ENCODE measurements around the gene KRTAP12-3.
"Not testable (repeated sequence)": the region's sequence is repeated elsewhere in the genome, so short reads cannot be mapped to it uniquely, and the experiment has no call there.

Gene KRTAP12-3

DNA sequence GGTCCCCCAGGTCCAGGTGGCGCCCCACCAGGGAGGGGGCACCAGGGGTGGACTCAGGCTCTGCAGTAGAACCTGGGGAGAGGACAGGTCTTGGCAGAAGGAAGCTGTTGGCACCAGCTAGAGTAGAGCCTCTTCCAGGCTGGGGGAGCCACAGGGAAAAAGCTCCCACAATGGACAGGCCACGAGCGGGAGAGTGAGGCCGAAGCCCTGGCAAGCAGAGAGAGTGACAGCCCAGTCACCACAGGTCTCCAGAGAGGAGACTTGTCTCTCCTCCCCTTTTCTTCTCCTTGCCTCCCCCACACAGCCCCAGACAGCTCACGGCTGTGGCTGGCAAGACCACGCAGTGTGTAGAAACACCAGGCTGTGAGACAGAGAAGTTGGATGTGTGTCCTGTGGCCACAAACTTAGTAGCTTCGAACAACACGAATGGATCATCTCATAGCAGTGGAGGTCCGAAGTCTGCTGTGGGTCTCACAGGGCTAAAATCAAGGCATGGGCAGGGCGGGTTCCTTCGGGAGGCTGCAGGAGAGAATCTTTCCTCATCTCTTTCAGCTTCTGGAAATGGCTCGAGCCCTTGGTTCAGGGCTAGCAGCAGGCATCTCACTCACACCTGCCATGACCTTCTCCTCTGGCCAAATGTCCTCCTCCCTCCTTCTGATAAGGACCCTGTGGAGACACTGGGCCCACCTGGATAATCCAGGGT, 6.6 kb upstream of the KRTAP12-3 start:
- no peak for DNase-seq (ENCODE audit: low read depth)

DNA sequence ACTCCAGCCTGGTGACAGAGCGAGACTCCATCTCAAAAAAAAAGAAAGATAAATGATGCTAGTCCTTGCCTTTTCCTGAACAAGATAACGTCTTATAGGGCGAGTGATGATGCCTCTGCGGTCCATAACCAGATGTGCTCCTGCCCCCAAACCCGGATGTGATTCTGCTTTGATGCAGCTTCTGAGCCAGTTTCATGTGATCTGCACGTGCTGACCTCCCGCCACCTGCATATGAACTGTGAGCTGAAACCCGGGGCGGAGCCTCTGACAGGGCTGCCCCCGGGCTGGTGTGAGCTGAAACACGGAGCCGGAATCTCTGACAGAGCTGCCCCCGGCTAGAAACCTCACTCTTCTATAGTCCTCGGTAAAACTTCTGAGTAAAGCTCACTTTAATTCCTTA, 4.6 kb upstream of the KRTAP12-3 start:
- no peak for DNase-seq (ENCODE audit: low read depth)

DNA sequence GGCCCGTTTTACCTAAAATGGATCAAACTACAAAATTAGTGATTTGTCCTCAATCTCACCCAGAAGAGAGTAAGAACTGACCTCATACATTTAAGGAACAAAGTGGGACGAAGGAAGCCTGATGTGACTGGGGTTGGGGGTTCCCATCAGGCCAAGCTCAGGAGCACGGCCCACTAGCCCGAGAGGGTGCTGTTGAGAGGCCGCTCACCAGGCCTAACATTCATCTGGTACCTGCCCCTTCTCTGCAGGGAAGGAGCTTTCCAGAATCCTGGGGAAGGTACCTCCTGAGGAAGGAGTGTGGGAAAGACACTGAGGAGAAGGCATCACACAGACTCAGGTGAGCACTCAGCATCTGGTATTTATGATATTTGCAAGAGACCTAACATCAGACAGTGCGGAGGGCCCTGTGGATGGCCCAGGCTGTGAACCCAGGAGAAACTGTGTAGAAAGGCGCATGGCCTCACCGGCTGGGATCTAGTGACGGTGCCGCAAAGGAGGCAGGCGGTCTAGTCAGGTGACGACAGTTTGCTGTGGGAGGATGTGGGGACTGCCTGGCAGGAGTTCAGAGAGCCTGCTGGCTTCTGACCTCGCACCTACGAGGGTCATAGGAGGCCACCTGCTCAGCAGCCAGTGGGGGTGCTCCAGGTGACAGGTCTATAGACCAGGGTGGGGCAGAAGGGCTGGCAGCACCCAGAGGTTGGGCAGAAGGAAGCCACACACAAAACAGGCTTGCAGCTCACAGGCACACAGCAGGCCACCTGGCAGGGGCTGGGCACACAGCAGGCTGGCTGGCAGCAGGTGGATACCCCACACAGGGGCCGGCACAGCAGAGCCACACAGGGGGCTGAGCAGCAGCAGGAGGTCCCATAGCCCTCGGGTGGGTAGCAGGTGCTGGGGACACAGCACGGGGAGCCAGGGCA, 3.8 kb upstream of the KRTAP12-3 start:
- no peak for DNase-seq (ENCODE audit: low read depth)

DNA sequence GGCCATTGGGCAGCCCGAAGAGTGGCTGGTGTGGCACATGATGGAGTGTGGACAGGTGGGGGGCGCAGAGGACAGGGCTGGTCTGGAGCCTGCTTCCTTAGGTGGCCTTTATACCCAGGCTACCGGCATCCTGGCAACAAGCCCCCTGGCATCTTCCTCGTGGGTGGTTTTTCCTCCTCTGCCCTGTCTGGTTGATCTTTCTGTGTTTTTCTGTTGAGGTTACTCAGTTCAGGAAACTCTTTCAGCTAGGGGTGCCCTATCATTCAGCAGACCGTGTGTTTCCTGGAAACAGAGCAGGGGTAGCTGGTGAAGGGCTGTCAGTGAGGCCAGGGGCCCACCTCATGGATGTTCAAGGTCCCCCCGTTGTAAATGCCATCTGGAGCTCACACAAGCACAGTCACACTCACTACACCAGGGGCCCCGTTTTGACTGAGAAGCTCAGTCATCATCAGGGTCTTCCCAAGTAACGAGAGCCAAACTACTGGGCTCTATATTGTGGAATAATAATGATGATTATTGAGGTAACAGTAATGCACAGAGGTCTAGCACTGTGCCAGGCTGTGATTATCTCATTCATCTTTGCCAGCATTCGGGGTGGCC, 3.1 kb upstream of the KRTAP12-3 start, which contains the start of gene KRTAP12-4:
Gene KRTAP12-4, minus strand, starts transcription at position 84 of the 600 bp plus-strand sequence. Its CDS starts 45 bp downstream, at position 39.
- no peak for DNase-seq (ENCODE audit: low read depth)

DNA sequence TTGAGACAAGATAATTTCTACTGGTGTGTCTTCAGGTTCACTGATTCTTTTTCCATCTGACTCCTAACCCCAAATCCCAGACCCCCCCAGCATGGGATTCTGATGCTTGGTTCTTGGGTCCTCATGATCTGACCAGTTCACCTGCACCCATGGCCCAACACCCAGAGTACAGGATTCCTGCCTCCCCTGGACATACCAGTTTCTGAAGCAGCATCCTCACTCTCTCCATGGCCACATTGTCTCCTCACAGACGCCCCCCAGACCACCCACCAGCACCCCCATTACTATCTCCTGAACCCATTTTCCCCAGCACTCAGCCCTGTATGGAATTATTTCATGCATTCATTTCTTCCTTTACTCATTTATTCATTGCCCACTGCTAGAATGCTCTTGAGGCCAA, 864 bp upstream of the KRTAP12-3 start:
- no peak for DNase-seq (ENCODE audit: low read depth)

DNA sequence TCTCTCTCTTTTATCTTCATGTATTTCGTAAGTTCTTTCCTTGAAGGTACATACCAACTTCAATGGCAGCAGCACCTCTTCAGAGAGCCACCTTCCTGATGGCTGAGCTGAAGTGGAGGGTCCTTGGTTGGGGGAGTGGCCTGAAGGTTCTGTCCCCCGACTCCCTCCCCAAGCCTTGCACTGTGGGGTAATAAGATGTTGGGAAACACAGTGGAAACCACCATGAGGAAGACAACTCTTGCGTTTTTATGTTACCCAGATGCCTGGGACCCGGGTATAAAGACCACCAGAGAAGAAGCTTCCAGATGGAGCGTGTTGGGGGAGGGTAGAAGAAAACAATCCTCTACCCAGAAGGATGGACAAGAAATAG, 794 bp downstream of the KRTAP12-3 start:
- no peak for DNase-seq (ENCODE audit: low read depth)

DNA sequence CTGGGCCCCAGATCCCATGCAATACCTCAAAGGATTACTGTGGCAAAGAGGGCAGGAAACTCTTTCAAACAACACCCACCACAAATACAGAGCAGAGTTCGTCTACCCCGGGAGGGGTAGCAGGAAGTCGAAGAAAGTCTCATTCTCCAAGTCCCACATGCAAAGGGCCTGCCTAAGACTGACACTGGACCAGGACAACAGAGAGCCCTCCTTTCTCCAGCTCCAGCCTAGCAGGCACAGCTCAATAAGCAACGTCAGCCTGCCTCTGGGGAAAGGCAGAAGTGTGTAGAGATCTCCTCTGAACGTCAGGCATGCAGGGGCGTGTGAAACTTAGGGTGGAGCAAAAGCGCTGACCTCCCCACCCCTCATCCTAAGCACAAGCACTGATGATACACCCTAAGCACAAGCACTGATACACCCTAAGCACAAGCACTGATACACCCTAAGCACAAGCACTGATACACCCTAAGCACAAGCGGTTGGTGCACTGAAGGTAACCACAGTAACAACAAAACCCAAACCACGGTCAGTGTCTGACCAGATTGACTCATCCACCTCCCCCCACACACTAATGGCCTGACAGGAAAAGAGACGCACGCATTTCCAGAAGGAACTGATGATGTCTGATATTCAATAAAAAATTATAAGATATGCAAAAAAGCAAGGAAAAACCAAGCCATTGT, 1.3 kb downstream of the KRTAP12-3 start:
- no peak for DNase-seq (ENCODE audit: low read depth)

DNA sequence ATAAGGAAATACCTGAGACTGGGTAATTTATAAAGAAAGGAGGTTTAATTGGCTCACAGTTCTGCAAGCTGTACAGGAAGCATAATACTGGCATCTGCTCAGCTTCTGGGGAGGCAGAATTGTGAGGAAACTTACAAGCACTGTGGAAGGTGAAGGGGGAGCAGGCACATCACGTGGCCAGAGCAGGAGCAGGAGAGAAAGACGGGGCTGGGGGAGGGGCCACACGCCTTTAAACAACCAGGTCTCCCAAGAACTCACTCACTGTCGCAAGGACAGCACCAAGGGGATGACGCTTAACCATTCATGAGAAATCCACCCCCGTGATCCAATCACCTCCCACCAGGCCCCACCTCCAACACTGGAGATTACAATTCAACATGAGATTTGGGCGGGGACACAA, 3.8 kb downstream of the KRTAP12-3 start:
- DNase-seq (ENCODE audit: low read depth), result not testable (repeated sequence)

DNA sequence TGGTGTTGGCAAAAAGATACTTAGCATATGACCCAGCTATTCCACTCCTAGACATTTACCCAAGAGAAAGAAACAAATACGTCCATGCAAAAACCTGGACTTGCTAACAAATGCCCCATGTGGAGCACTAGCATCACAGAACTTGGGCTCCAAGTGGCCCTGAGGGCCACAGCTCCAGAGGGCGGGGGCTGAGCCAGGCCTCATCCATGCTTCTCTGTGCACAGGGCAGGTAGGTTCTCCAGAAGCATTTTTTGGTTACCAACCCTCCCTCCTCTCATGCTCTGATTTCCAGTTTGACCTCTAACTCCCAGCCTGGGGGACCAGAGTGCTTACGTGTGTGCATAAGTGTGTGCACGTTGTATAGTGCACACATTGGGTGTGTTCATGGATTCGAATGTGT, 7.0 kb downstream of the KRTAP12-3 start:
- no peak for DNase-seq (ENCODE audit: low read depth)

DNA sequence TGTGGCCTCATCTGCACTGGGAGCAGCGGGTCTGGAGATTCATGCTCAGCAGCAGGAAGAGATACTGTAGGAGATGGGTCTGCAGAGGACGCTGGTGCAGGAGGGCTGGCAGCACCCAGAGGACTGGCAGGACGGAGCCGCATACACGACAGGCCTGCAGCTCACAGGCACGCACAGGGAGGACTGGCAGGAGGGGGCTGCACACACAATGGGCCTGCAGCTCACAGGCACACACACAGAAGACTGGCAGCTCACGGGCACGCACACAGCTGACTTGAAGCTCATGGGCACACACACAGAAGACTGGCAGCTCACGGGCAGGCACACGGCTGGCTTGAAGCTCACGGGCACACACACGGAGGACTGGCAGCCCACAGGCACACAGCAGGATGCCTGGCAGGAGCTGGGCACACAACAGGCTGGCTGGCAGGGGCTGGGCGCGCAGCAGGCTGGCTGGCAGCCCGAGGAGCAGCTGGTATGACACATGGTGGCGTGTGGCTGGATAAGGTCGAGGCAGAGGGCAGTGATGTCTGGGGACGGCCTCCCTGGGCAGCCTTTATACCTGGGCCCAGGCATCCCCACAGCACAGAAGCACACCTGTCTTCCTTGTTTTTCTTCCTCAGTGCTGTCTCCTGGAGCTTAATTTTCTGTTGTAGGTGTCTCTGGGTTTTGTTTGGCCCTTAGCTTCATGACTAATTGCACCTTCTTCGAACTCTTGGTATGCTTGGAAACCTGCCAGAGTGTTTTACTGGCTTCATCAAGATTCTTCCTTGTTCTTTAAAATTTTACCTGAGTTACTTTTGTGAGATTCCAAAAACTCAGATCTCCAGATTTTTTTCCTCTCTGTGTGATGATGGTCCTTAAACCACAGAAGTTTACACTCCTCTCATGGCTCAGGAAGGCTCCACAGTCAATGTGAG, 8.9 kb downstream of the KRTAP12-3 start, which contains the start of gene KRTAP12-2:
Gene KRTAP12-2, minus strand, starts transcription at position 527 of the 920 bp plus-strand sequence. Its CDS starts 41 bp downstream, at position 486.
- DNase-seq (ENCODE audit: low read depth), result no peak

DNA sequence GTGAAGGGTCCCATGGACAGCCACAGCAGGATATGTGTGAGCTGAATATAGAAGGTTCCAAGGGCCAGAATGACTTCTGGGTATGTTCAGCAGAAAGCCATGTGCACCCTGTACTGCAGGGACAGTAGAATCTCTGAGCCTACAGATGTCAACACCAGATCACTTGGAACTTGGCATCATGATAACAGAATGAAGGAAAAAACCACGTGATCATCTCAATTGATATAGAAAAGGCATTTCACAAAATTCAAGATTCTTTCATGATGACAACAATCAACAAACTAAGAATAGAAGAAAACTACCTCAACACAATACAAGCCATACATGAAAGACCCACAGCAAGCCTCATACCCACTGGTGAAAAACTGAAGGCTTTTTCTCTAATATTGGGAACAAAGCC, 9.9 kb downstream of the KRTAP12-3 start:
- no peak for DNase-seq (ENCODE audit: low read depth)

DNA sequence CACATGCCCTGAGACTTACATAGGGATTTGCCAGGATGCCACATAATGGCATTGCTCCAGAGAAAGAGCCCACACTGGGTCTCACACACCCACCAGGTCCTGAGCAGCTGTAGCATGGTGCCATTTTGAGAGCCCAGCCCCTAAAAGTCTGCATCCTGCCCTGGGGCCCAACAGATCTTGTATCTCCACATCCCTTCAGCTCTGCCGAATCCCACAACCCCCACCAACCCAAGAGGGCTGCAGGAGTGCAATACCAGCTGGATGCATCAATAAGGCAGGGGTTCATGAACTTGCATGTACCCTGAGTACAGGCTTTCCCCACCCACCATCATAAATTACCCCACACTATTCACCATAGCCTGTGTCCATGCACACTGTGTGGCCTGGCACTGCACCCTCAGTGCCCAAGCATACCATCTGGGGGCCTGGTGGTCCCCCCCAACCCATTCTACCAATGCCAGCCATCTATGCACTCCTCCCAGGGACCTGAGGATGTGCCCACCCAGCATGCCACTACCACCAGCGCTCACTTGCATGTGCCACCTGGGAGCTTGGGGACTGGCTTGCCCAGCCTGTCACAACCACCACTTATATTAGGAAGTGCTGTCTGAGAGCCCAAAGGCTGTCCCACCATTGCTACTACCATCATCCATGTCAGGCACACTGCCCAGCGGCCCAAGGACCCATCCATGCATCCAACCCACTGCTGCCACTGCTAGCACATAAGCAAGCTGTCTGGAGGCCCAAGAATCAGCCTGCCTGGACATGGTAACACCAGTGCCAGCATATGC, 13.1 kb downstream of the KRTAP12-3 start:
- no peak for DNase-seq (ENCODE audit: low read depth)

DNA sequence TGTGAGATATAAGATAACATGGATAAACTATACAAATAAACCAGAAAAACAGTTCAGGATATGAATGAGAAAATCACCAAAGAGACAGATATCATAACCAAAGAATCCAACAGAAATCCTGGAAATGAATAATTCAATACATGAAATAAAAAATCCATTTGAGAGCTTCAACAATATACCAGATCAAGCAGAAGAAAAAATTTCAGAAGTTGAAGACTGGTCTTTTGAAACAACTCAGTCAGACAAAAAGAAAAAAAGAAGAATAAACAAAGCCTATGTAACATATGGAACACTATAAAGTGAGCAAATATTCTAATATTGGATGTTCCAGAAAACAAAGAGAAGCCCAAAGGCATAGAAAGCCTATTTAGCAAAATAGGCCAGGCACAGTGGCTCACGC, 14.2 kb downstream of the KRTAP12-3 start:
- no peak for DNase-seq (ENCODE audit: low read depth)

DNA sequence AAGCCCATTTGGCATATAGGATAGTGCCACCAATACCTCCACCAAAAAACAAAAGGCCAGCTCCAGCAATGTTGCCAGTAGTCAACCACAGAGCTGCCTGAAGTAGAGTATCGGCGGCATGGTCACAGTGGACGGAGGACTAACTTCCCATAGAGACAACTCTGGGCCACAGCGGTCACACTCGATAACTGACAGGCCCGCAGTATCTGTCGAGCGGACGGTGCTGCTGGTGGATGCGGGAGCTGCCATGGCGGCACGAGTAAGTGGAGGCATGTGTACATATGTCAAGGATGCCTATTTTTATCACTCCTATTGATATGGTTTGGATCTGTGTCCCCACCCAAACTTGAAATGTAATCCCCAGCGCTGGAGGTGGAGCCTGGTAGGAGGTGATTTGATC, 20.1 kb downstream of the KRTAP12-3 start:
- DNase-seq (ENCODE audit: low read depth), result no peak

DNA sequence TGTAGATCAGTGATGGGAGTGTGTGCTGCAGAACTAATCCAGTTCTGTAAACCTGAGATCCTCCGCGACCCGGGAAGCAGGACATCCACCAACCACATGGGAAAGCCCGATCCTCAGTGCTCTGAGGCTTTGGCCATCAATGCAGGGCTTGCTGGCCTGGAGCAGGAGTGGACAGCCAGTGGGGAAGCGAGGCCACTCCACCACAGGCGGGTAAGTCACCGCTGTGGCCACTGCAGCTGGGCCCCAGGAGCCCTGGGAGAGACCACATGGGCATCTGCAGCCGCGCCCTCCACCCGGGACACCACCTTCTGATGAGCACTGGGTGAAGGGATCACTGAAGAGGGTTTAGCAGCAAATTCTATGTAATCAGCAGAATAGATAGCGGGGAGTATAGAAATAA, 23.4 kb downstream of the KRTAP12-3 start:
- no peak for DNase-seq (ENCODE audit: low read depth)

DNA sequence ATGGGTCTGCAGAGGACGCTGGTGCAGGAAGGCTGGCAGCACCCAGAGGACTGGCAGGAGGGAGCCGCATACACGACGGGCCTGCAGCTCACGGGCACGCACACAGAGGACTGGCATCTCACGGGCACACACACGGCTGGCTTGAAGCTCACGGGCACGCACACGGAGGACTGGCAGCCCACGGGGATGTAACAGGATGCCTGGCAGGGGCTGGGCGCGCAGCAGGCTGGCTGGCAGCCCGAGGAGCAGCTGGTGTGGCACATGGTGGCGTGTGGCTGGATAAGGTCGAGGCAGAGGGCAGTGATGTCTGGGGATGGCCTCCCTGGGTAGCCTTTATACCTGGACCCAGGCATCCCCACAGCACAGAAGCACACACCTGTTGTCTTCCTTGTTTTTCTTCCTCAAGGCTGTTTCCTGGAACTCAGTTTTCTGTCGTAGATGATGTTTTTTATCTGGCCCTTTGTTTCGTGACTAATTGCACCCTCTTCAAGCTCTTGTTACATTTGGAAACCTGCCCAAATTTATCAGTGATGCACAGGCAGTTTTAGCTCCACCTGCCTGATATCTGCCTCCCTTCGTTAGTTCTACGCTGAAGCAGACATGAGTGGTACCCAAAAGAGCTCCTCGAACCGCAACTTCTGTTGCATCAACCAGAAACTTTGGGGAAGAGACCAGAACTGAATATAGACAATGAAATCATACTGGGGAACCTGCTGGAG, 24.3 kb downstream of the KRTAP12-3 start, which contains the start of gene KRTAP12-1:
Gene KRTAP12-1, minus strand, starts transcription at position 303 of the 719 bp plus-strand sequence. Its CDS starts 40 bp downstream, at position 263.
- no peak for DNase-seq (ENCODE audit: low read depth)

DNA sequence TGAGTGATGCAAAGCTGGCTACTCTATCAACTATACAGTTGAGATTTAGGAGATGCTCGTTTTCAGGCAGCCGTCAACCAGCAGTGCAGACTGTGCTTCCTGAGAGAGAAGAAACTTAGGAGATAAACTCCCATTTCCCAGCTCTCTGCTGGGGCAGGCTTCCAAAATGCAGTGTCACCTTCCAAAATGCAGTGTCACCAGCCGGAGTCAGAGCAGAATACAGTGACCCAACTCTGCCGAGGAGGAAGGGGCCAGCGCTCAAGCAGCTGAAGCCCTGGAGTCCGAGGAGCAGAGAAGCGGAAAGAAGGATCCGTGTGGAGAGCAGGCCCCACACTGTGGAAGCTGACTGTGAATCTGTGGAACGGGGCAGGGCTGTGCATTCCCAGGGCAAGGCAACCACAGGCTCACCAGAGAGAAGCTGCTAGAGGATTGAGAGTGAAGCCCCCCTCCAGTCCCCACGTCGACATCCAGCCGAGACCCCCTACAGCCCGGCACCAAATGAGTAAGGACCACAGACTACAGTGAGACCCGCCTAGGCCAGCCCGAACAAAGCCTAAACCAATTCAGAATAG, 24.9 kb downstream of the KRTAP12-3 start:
- no peak for DNase-seq (ENCODE audit: low read depth)

DNA sequence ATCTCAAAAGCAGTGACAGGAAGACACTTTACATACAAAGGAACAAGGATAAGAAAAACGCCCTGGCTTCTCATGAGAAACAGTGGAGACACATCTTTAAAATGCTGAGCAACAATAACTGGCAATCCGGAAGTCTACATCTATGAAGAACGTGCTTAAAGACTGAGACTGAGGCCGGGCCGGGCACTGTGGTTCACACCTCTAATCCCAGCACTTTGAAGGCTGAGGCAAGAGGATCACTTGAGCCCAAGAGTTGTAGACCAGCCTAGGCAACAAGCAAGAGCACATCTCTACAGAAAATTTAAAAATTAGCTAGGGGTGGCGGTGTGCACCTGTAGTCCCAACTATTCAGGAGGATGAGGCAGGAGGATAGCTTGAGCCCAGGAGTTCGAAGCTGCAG, 26.3 kb downstream of the KRTAP12-3 start:
- no peak for DNase-seq (ENCODE audit: low read depth)

DNA sequence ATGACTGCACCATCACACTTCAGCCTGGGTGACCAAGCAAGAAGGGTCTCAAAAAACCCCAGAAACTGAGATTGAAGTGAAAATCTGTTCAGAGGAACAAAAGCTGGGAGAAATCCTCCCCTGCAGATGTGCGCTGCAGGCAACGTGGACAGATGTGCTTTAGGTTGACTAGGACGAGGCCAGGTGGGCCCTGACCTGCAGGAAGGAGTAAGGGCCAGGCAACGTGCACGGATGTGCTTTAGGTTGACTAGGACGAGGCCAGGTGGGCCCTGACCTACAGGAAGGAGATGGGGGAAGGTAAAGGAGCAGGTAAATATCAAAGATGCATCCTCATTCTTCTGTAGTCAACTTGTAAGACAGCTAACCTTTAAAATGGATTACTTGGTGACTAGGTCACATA, 26.8 kb downstream of the KRTAP12-3 start:
- DNase-seq (ENCODE audit: low read depth), result no peak
